Fibroblast of mammary gland (primary cell): ENCODE measurements around the gene TJP2.
"Not testable (repeated sequence)": the region's sequence is repeated elsewhere in the genome, so short reads cannot be mapped to it uniquely, and the experiment has no call there.

Experiments
- DNase-seq: peaks from one replicate; pipeline ENCODE4 v3.0.0-alpha.2; 2010; ENCODE audit warnings: low read depth
- H3K4me3 ChIP-seq: 2 replicates; pipeline ENCODE4 v1.5.1; 2011; ENCODE audit warnings: low read depth, mild to moderate bottlenecking, low read length, moderate library complexity; ENCODE audit not compliant: control insufficient read depth
- TF ChIP-seq, protein P1 (sequence below): conservative IDR thresholded peaks from 2 replicates; pipeline ENCODE4 v1.5.1; 2011; ENCODE audit warnings: low read depth, low read length, inconsistent platforms; ENCODE audit not compliant: control insufficient read depth, insufficient read depth

The TJP2 gene

DNA sequence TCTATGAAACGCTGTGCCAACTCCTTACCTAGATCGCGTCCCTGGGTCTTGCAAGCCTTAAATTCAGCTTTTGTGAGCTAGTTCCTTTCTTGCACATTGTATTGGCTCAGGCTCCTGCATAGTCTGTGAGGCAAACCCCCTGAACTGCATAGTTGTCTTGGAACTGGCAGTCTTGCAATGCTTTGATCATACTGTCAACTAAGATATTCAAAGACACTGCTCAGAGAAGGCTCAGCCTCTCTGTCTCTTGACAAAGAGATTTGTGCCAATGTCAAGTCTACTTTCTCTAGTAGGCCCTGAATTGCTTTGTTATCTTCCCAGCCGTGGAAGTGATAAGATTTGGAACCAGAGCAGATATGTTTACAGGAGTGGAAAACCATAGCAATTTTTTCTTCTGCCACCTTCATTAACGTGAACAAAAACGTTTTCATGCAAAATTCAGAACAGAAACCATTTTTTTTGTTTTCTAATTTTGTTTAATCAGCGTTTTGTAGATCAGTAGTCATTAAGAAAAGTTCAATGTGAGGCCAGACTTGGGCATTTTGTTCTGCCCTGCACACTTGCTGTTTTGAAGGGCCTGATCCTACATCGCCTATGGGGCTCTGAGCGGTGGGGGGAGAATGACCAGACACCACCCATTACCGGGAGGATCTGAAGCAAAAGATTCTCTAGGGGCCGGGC is 123.4 kb downstream of the TJP2 start:
- no peak overlapping the region for H3K4me3 ChIP-seq
- no peak for DNase-seq
- TF ChIP-seq, protein P1, sequence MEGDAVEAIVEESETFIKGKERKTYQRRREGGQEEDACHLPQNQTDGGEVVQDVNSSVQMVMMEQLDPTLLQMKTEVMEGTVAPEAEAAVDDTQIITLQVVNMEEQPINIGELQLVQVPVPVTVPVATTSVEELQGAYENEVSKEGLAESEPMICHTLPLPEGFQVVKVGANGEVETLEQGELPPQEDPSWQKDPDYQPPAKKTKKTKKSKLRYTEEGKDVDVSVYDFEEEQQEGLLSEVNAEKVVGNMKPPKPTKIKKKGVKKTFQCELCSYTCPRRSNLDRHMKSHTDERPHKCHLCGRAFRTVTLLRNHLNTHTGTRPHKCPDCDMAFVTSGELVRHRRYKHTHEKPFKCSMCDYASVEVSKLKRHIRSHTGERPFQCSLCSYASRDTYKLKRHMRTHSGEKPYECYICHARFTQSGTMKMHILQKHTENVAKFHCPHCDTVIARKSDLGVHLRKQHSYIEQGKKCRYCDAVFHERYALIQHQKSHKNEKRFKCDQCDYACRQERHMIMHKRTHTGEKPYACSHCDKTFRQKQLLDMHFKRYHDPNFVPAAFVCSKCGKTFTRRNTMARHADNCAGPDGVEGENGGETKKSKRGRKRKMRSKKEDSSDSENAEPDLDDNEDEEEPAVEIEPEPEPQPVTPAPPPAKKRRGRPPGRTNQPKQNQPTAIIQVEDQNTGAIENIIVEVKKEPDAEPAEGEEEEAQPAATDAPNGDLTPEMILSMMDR: no peak

DNA sequence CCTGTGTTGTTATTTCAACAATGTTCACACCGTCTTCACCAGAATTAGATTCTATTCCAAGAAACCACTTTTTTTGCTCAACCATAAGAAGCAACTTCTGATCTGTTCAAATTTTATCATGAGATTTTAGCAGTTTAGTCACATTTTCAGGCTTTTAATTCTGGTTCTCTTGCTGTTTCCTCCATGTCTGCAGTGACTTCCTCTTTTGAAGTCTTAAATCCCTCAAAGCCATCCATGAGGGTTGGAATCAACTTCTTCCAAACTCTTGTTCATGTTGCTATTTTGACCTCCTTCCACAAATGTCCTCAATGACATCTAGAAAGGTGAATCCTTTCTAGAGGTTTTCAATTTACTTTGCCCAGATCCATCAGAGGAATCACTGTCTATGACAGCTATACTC is 125.2 kb downstream of the TJP2 start:
- TF ChIP-seq, protein P1: no peak

GRCh38 chr9:69299826-69300225 is 125.7 kb downstream of the TJP2 start:
- no peak for DNase-seq
- TF ChIP-seq, protein P1: no peak

More for the DNA sequence above, 125.2 kb downstream of the TJP2 start:
- DNase-seq: no peak
- no peak overlapping the region for H3K4me3 ChIP-seq

GRCh38 chr9:69303331-69303730 is 129.3 kb downstream of the TJP2 start:
- TF ChIP-seq, protein P1: no peak
- no peak for DNase-seq
- no peak overlapping the region for H3K4me3 ChIP-seq

More at GRCh38 chr9:69299826-69300225, 125.7 kb downstream of the TJP2 start:
- no peak overlapping the region for H3K4me3 ChIP-seq

DNA sequence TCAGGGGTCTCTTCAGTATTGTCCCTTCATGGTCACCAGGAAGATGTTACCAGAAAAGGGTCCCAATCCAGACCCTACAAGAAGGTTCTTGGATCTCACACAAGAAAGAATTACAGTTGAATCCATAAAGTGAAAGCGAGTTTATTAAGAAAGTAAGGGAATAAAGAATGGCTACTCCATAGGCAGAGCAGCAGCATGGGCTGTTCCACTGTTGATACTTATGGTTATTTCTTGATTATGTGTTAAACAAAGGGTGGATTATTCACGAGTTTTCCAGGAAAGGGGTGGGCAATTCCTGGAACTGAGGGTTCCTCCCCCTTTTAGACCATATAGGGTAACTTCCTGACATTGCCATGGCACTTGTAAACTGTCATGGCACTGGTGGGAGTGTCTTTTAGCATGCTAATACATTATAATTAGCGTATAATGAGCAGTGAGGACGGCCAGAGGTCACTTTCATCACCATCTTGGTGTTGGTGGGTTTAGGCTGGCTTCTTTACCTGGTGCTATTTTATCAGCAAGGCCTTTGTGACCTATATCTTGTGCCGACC is 132.9 kb downstream of the TJP2 start:
- DNase-seq, H3K4me3 ChIP-seq: not testable (repeated sequence)

GRCh38 chr9:69307446-69308205 is 133.5 kb downstream of the TJP2 start:
- no peak for DNase-seq
- H3K4me3 ChIP-seq: no peak overlapping the region
- TF ChIP-seq, protein P1: no peak
